HG03460 (cell line): ENCODE measurements around the gene MTMR2.

ENCODE experiments used
- ATAC-seq: cut with Tn5 transposase; IDR thresholded peaks from one replicate; pipeline ENCODE4 v1.9.1; 2021; ENCODE audit not compliant: unreplicated experiment

The MTMR2 gene

DNA sequence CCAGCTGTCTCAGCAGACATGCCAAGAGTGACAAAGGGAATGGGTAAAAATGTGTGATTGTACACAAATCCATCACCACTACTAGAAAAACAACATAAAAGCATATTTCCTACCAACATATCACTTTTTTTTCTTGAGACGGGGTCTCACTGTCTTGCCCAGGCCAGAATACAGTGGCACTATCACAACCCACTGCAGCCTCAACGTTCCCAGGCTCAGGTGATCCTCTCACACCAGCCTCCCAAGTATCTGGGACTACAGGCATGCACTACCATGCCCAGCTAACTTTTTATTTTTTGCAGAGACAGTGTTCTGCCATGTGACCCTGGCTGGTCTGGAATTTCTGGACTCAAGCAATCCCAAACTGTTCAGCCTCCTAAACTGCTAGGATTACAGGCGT is 5.2 kb downstream of the MTMR2 start:
- no peak for ATAC-seq

DNA sequence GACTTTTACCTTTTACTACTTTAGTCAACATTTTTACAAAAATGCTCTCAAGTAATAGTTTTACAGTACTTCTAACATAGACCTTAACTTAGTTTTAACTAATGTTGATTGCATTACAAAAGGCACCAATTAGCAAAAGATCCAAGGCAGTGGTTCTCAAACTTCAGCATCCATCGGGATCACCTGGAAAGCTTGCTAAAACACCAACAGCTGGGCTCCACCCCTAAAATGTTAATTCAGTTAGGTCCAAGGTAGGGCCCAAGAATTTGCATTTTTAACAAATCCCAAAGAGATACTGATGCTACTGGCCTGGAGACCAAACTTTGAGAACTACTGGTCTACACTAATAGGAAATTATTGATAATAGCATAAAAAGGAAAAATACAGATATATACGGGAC is 5.9 kb downstream of the MTMR2 start:
- no peak for ATAC-seq

DNA sequence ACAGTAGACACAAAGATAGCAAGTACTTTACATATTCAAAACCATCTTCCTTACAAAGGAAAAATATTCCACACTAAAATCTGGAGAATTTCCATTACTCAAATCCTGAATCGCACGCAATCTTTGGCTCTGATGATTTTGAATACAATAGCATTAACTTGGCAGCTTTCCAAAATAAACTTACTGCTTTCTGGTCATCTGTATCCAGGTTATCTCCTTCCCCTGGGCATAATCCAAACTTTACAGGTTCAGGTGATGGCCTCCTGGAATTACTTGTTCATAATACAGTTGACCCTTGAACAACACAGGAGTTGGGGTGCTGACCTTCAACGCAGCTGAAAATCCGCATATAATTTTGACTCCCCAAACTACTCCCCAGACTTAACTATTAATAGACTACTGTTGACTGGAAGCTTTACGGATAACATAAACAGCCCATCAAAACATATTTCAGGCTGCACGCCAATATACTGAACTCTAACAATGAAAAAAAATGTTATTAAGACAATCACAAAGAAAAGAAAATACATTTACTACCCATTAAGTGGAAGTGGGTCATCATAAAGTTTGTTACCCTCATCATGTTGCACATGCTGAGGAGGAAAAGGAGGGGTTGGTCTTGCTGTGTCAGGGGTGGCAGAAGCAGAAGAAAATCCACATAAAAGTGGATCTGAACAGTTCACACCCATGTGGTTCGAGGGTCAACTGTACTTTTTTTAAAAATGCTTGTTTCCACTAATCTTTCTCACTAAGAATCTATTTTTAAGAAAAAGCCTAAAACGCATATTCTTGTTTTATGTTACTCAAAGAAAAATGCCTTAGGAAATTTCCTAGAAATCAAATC is 6.5 kb downstream of the MTMR2 start:
- no peak for ATAC-seq

DNA sequence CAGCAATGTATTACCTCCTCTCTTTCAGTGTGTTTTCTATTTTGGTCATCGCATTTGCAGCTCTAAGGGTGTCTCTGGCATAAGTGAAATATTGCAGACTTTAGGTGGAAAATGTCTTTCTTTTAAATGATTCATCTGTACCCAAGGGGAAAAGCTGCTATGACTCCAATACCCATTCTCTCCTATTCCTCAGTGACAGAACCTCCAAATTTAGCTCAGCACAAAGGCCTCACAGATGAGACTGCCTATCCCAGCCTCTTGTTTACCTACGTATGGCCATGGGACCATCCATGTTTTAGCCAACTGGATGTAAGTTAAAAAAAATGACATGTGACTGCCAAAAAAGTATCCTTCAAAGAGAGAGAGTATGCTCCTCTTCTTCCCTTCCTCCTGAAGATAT is 7.9 kb downstream of the MTMR2 start:
- ATAC-seq, result no peak

DNA sequence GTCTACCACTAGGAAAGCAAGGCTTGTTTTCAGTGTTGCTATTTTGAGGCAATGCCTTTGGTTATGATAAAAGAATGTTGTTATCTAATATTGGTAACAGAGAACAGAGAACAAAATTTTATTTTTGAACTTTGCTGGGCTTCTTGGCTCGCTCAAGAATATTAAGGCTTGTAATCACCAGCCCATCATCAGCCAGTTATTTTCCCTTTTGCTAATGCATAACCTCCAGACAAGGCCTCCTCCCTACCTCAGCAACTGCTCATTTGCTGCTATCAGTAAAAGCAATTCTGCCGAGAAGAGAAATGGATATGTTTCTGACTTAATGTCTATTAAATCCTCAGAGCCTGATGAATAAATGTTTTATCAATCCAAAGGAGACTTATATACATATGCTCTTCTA is 8.9 kb downstream of the MTMR2 start:
- no peak for ATAC-seq

DNA sequence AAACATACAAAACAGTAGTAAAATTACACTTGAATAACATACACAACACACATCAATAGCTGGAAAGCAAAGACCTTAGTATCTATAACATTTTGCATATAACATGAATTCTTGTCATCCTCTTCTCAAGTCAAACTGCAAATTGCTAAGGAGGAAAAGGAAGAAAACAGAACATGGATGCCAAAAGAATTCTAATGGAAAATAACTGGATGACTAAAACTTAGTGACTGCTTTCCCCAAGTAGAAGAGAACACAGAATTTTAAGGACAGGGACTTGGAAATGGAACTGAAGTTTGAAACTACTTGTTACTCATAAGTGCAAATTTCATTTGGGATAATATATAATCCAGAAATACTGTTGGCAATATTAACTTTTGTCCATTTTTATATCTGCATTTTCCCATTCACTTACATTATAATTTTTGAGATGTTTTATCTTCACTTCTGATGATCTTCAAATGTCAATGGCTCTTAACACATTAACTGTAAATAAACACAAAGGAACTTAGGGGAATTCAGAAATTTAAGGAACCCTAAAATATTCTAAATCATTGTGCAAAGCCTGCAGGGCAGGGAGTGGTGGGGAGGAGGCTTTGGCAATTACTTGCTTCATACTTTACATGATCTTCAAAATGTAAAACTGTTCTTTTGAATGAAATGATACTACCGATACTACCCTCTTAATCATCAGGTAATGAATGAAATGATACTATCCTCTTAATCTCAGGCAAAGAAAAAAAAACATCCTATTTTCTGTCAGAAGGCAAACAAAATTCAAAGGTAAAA is 9.9 kb downstream of the MTMR2 start:
- no peak for ATAC-seq

DNA sequence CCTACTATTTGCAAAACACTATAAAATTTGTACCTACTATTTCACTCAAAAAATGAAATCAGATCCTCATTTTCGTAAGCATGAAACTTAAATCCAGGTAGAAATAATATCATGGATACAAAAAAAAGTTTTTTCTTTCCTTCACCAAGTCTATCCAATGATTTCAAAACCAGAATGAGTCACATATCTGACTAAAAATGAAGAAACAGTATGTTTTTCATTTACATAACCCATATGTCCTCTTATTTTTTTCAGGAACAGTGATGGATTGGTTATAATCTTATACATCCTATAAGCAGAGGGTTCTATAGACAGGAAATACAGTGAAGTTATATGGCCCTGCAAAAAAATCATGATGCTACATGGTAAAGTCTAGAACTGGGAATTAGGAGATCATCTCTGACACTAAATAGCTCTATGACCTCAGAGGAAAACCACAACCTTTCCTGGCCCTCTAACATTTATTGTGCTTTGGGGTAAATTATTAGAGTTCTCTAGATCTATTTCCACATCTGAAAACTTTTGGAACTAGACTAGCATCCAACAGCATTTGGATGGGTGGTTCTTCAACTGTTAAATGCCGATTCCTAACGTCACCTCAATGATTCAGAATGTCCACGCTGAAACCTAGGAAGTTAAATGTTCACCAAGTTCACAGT is 10.9 kb downstream of the MTMR2 start:
- no peak for ATAC-seq

DNA sequence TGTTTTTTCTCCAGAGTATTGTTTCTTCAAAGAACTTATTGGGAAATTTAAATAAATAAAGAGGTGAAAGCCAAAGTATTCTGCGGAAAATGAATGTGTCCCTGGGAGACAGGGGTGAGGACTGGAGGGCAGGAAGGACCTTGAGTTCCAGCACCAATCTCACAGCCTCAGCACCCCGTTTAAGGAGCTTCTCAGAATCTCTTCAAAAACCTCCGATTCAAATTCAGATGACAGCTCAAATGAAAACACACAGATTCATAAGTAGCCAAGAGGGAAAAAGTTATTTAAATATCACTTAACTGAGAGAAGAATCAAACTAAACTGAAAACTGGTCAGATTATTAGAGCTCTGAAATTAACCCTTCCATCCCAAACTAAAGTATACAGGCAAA is 12.5 kb downstream of the MTMR2 start:
- no peak for ATAC-seq

DNA sequence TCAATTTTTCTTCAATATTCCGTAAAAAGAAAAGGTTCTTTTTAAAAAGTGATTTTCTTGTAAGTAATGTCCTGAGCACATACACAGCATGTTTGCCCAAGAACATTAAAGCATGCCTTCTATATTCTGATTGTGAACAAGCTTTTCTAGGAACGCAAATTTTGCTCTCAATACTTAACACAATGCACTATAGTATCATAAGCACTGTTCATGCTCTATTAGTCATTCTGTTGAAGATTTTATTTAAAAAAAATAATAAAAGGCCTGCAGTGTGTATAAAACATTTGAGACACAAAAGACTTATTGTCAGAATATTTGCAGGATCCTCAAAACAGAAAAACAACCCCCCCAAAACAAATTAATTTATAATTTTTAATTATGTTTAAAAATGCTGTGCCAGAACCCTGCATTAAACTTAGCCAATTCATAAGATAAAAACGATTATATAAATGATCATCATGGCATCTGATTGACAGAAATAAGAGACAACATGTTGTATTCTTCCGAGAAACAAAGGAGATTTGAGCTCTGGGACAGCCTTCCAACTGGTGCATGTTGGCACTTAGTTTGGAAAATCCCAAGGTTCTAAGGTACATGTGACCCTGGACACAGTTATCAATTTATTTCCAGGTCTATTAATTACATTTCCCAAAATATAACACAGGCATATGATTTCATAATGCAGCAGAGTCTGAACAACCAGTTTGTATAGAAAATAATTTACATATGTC is 13.1 kb downstream of the MTMR2 start:
- ATAC-seq, result no peak

DNA sequence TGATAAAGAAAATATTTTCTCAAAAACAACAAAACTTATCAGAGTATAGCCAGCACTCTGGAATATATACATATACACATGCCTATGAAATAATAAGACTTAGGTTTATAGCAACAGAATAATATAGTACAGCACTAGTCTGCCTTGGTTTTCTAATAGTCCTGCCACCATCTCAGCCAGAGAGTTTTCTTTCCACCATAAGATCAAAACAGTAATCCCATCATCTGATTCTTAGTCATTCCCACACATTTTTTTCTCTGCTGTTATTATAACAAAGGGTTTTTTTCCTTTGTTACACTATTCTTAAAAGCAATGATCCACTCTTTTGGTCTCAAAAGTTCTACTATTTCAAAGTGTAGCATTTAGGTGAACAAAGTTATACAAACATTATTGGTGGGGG is 15.1 kb downstream of the MTMR2 start:
- no peak for ATAC-seq

DNA sequence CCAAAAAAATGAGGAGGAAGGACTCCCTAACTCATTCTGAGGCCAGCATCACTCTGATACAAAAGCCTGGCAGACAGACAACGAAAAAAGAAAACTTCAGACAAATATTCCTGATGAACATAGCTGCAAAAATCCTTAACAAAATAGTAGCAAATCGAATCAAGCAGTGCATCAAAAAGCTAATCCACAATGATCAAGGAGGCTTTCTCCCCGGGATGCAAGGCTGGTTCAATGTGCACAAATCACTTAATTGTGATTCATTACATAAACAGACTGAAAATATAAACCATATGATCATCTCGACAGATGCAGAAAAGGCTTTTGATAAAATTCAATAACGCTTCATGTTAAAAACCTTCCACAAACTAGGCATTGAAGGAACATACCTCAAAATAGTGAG is 16.4 kb downstream of the MTMR2 start:
- no peak for ATAC-seq

DNA sequence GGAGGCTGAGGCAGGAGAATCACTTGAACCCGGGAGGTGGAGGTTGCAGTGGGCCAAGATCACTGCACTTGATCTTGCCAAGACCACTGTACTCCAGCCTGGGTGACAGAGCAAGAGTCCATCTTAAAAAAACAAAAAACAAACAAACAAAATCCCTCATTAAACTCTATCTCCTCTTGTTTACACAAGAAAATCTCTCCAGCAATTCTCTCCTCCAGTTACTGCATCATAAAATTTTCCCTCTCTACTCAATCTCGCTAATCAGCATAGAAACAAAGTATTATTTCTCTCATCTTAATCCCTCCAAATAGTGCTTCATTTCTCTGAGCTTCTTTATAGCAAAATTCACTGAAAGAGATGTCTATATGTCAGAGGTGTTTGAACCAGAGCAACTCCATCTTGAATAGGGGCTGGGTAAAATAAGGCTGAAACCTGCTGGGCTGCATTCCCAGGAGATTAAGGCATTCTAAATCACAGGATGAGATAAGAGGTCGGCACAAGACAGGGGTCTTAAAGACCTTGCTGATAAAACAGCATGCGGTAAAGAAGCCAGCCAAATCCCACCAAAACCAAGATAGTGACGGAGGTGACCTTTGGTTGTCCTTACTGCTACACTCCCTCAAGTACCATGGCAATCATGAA is 19.8 kb downstream of the MTMR2 start:
- ATAC-seq, result no peak

DNA sequence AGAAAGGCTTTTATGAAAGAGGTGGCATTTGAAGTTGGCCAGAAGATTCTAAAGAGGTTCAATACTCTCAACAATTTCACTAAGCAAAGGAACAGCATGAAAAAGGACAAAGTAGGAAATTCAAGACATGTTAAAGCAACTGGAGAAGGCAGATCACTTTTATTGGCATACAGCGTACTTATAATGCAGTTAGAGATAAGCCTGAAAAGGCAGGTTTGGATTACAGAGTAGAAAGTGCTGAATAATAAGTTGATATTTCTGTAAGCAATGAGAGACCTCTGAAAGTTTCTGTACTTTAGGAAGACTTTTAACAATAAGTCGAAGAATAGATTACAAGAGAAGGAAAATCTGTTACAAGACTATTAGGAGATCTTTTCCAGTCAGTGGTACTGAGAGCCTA is 25.1 kb downstream of the MTMR2 start:
- no peak for ATAC-seq

DNA sequence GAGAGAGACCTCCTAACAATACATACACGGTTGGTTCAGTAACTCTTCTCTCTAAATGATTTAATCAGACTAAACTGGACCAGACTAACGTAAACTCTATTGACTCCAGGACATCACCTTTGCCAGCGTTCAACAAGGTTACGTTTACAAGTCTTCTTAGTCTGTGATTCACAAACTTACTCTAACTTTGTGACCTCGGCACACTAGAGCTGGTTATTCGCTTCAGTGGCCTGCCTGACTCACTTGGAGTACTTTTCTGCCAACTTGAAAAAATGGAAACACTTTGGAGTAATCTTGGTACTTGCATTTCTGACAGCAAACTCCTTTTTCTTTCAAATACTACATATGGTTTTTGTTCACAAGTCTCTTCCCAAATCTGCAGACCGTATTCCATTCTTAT is 26.2 kb downstream of the MTMR2 start:
- ATAC-seq, result no peak

DNA sequence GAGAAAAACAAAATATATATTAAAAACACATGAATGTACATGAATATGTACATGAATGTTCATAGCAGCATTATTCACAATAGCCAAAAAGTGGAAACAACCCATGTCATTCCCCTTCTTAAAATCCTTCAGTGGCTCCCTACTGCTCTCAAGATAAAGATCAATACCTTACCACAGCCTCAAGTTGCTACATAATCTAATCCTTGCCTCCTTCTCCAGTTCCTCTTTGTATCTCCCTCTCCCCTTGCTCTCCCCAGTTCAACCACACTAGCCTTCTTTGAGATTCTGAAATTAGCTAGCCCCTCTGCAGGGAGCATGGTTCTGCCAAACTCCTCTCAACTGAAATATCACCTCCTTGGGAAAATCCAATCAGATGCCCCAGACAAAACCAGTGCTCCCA is 28.1 kb downstream of the MTMR2 start:
- ATAC-seq, result no peak

DNA sequence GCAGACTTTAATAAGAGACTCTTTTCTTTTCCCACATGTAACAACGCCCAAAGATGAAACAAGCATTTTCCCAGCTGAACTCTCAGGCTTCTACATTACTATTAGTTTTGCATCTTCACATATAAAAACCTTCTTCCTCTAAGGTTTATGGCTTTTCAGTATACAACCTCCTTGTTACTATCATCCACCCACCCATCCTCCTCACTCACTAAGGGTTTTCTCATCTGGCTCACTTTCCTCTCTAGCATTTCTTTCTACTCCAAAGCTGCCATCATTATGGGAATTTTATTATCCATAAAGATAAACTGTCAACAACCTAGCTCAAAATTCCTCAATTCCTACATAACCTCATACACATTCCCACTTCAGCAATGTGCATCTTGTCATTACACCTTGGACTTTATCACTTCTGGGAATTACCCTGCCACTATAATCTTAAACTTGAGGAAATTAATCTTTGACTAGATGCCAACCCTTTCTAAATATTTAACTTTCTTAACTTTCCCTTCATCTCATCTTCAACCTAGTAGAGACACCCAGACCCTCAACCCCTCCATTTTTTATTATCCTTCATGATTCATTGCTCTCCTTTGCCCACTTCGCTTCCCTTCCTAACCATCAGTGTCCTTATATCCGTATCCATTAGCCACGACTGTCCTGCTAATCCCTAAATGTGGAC is 30.9 kb downstream of the MTMR2 start:
- ATAC-seq, result no peak

DNA sequence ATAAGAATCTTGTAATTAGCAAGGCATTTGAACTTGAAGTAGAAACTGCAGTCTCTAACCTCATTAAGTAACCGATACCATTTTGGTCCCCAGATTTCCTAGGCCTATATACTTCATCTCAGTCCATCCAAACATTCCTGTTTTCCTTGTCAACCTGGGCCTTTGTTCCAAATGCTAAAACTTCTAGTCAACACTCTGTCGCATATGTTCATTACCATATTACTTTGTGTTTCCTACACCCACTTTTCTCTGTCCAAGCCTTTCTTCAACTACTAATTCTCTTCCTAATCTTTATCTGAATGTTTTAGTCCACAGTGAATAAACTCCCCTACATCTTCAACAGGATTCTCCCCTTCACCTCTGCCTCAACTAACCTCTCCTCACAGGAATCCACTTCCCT is 31.4 kb downstream of the MTMR2 start:
- no peak for ATAC-seq

DNA sequence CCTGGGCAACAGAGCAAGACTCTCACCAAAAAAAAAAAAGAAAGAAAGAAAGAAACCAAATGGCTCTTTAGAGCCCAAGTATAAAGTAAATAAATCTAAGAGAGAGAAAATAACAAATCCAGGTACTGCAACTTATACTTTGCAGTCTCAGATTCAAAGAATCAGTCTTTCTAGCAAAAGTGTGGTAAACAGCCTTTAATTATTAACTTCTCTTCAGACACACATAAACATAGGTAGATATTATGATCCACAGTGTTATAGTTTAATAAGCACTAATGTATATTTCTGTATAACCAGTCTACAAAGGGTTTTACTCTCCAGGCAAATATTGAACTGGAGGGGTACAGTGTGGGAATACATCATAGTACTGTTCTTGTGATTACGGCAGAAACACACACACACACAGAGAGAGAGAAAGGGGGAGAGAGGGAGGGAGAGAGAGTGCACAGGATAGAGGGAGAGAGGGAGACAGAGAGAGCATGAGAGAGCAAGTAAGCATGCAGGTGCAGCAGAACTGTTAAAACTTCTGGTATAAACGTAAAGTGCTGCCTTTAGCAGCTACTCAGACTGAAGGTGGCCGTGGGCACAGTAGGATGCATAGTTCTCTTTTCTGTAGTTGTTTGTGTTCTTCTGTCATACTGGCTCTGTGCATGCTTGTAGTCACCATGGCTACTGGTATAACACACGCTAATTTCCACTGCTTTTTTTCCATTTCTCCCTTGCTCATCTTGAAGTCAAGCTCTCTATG is 32.3 kb downstream of the MTMR2 start:
- ATAC-seq, result peak; percentile 59

DNA sequence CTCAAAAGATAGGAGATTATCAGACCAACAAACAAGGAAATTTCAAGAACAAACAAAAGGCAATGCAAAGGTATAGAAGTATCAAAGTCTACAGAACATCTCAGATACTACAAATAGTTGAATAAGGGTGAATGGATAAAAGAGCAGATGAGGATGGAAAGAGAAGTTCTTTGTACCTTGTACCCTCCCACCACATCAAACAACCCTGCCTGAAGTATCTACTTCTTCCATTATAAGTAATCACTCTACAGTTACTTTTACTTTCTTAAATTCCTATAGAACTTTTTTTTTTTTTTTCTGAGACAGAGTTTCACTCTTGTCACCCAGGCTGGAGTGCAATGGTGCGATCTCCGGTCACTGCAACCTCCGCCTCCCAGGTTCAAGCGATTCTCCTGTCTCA is 35.1 kb downstream of the MTMR2 start:
- ATAC-seq, result no peak

DNA sequence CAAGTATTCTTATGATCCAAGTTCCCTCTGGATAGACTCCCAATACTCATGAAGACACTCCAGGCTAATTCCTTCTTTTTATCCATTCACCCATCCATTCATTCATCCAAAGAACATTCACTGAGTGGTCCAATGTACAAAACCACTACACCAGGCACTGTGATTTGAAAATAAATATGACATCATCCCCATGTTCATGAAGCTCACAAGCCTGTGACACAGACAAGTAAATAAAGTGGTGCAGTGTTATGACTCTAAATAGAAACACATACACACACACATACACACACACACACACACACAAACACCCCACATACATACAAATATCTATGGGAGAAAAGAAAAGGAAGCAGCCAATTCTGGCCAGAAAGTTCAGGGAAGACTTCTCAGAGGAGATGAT is 35.5 kb downstream of the MTMR2 start:
- no peak for ATAC-seq
